Inflammatory macrophage treated with lipopolysaccharide for 1 hour (primary cell): Measurements from ENCODE around the gene SHH.
"Not testable (repeated sequence)": the region's sequence is repeated elsewhere in the genome, so short reads cannot be mapped to it uniquely, and the experiment has no call there.

Experiments
- DNase-seq, 2 donors: peaks; one replicate each; pipeline ENCODE4 v3.0.0-alpha.2; 2020 to 2022

Gene SHH

DNA sequence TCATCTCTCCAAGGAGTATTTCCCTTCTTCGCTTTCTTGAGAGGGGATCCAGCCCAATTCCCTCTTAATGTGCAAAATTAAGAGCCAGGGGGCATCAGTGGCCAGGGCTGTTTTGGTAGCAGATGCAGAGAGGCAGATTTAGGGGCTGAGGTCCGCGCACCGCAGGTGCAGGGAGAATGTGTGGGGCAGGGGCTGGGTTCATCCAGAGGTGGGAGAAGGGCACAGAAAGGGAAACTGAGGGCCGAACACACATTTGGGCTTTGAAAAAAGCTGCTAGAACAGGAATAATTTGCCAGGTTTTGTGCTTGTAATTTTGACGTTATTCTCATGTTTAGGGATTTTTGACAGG lies 6.5 kb upstream of the SHH start:
- DNase-seq: no peak

DNA sequence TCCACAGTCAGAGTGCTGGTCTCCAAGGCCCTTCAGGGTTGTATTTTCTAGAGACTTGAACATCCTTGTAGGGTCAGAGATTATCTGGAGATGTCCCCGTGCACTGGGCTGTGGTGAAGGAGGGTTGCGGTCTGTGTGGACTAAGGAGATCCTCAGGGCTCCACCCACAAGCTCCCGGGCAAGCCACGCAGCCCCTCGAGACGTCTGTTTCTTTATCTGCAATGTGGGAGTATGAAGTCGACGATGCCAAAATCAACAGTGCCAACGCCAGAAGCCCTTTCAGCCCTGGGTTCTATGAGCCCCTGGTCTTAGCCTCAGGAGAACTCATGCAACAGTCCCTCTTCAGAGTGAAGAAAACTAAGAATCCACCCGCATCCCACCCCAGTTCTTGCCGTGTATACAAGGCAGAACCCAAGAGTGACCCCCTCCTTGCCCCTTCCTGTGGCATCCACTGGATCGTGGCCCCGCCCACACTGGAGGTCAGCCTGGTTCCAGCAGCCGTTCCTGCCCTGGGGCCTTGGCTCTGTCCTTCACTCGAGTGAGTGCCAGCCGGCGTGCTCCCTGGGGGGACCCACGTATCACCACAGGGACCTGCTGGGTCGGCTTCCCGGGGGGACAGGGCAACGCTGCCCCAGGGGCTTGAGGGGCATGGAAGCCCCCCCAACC lies 6.0 kb upstream of the SHH start:
- no peak for DNase-seq

DNA sequence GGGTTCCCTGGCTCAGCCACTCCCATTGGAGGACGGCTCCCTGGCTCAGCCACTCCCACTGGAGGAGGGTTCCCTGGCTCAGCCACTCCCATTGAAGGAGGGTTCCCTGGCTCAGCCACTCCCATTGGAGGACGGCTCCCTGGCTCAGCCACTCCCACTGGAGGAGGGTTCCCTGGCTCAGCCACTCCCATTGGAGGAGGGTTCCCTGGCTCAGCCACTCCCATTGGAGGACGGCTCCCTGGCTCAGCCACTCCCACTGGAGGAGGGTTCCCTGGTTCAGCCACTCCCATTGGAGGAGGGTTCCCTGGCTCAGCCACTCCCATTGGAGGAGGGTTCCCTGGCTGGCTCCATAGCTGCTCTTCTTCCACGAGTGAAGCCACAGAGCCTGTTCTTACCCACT lies 5.3 kb upstream of the SHH start:
- not testable (repeated sequence) for DNase-seq

DNA sequence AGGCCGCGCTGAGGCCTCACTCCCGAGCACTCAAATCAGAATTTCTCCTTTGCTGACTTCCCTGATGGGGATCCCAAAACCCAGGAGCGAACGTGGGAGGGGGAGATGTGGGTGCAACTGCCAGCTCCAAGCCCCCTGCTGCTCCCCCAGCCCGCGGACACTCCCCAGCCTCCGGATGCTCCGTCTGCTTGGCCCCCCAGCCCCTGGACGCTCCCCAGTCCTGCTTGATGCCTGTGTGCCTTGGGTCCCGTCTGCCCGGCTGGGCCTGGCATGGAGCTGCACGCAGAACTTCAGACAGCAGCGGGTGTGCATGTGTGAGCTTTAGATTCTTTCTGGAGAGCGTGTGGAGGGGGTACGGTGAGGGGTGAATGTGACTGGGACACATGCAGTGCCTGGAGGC lies 4.7 kb upstream of the SHH start:
- DNase-seq: no peak

DNA sequence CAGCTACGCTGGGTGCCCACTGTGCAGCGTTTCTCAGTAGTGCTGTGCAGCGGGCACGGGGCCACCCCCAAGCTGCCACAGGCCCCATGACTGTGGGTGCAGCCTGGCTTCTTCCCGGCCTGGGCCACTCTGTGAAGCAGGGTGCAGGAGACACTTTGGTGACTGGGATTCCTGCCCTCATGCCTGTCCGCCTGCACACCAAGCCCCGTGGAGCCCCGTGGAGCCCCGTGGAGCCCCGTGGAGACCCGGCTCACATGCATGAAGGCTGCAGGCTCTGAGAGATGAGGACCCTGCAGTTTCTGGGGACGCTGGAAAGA lies 3.9 kb upstream of the SHH start:
- no peak for DNase-seq

DNA sequence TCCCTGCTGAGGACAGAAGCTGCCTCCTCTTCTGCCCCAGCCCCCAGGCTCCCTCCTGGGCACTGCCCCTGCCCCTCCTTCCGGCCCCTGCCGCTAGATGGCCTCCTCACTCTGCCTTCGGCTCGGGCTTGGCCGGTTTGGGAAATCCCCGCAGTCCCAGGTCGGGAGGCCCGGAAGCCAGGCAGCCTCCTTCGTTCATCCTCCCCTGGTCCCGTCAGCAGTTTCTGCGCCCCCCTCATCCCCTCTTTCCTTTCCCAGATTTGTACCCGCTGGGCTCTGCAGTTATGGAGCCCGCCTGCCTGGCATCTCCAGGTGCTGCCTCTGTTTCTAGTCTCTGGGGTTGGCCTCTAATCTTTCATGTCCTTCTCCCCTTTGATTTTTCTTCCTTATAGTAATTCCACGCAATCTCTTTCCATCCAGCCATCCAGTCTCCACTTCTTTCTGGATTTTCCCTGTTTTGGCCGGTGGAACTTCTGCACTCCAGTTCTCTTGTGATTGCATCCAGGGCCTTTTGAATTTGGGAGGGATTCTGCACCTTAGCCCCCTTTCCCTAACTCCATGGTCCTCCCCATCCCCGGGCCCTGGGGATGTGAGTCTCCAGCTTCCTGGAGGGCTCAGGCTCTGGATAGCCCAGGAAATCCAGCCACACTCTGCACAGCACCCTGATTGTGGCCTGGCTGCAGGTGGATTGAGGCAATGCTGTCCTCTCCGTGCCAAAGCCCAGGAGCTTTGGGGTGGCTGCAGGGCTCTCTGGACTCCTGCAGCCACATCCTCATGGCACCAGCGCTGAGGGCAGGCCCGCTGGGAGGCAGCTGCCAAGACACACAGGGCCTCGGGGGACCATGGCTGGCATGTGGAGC lies 3.3 kb upstream of the SHH start:
- peak in 1 of 2 donors; percentile 65 for DNase-seq

DNA sequence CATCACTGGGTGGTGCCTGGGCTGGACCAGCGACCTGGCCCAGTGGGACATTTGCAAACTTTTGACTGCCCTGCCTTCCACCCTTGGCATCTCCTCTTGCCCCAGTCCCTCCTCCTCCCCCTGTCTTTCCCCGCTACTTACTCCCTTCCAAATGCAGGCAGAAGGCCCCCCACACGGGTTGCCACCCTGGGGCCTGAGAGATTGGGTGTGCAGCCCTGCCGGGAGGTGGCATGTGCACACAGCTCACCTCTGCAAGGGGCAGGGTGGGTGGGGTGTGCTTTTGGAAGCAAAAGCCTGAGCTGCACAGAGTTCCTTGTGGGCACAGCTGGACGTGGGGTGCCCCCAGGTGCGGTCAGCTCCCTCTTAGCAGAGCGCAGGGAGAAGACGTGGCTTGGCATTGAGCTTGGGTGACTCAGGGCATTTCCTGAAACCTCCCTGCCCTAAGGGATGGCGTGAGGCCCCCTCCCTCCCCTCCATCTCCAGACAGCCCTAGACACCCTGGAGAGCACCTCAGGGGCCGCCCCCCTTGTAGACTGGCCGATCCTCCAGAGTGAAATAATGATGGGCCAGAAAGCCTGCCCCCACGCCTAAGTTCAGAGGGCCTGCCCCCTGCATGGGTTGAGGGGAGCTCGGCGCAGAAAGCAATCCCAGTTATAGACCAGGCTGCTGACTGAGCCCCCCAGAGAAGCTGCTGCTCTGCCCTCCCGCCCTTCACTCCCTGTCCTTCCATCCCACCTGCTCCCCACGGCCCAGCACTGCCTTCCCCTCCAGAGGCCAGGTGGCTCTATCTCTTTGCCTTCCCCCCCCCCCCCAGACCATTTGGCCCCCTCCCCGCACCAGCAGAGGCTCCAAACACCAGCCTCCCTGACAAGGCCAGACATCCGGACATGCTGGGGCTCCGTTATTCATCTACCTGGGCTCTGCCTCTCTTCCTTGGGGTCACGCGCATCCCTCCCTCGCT lies 2.3 kb upstream of the SHH start:
- no peak for DNase-seq

DNA sequence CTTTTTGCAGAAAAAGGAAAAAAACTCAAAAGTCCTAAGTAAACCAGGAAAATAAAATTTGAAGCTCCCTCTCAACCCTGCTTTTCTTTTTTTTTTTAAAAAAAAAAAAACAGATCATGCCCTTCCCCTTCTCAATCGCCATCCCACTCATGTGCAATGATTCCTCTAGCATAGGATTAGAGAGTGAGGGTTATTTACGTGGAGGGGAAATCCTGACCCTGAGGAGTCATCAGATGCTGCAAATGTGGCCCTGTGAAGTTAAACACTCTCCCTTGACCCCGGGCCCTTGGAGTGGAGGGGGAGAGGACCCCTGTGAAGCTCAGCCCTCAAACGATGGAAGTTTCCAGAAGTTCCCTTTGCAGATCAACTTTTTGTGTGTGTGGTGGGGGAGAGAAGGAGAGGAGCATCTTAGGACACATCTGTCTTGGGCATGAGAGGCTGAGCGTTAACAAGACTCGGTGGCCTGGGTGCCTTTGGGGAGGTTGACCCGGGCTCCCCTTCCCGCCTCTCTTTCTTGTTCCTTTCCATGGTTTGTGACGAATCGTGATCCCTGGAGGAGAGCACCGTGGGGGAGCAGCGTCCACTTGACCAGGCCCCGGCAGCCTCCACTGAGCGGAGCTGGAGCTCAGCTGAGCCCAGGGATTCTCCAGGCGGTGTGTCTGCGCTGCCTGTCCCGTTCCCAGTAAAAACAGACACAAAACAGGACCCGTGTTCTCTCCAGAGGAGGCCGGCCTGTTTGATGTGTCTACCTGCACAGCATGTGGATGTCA lies 1.5 kb upstream of the SHH start:
- DNase-seq: no peak

DNA sequence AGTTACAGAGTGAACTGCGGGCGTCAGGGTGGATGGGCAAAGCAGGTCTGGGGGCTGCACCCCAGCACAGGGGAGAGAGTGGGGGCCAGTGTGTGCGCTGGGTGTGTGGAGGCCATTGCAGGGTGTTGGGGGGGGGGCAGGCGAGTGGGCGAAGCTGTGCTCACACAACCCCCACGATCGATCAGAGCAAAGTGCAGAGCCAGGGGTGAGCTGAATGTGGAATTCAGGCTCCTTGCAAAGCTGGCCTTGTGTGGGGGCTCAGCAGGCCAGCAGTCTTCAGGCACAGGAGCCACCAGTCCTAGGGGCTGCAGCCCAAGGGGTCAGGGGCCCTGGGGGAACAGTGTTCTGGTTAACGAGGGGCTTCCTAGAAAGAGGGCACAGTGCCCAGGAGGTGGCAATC lies 862 bp upstream of the SHH start:
- DNase-seq: no peak

DNA sequence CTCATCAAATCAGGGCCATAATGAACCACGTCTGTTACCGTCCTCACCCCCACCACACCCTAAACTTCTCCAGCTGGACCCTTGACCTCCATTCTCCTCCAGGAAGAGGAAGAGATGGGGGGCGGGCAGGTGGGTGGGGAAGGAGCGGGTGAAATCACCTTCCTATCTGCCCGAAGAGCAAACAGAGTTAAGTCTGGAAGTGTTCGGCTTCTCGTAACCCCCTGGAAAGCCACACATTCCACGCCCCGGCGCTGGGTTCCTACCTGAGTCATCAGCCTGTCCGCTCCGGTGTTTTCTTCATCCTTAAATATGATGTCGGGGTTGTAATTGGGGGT lies 736 bp downstream of the SHH start:
- DNase-seq: no peak

DNA sequence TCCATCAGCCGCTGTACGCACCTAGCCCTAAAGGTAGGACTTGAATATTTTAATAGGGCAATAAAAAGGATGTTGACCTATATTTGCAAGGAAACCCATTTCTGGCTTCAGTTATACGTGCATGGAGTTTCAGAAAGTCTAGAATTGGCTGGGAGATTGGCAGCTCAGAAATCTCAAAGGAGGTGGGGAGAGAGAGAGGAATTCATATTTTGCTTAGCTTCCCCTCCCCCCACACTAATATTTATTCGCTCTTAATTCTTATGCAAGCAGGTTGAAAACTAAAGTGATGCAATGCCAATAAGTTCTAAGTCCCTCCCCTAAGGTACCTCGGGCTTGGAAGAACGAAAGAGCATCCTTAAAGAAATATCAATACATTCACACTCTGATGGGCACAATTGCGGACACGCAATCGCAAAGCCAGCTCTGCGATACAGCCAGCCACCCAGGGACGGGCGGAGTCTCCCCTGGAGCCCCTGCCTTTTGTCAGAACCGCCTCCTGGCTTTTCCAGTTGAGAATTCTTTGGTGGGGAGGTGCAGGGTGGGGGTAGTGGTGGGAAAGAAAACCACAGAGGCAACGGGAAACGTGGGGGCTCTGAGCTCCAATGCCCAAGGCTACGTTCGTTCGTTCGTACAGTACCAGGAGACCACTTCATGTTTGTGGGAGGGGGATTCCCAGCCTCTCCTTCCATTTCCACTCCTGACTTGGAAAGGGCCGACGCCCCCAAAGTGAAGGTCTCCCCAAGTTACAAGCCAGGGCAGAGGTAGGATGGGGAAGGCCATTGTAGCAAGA lies 1.3 kb downstream of the SHH start:
- DNase-seq: no peak

DNA sequence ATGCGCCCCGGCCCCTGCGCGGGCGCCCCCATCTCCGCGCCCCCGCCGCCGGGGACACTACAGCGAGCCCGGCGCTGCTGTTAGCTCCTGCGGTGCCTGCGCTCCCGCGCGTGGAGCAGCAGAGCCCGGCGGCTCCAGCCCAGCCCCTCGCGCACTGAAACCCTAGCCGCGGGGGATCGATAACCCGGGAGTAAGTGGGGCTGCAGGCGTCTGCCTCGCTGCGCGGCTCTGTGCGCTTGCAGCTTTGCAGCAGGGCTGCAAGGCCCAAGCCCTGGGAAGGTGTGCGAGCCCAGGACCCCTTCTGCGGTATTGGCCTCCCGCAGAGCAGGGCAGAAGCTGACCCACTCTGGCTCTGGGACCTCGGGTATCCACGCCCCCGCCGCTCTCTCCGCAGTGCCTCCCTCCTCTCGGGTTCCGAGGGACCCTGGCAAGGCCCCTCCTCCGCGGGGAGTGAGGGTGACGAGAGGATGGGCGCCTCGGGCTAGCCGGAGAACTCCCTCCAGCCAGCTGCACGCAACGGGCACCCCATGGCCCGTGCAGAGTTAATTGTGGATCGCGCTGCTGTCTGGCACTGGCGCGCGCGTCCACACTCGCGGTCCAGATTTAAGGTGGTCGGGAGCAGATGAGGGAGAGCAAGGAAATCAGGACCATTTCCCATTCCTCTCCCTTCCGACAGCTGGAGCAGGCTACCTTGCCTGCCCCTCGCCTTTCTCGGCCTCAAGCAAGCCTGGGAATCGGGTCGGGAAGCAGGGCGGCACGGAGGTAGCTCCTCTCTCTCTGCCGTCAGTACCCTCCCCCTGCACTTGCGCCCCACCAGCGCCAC lies 2.1 kb downstream of the SHH start:
- DNase-seq: no peak

DNA sequence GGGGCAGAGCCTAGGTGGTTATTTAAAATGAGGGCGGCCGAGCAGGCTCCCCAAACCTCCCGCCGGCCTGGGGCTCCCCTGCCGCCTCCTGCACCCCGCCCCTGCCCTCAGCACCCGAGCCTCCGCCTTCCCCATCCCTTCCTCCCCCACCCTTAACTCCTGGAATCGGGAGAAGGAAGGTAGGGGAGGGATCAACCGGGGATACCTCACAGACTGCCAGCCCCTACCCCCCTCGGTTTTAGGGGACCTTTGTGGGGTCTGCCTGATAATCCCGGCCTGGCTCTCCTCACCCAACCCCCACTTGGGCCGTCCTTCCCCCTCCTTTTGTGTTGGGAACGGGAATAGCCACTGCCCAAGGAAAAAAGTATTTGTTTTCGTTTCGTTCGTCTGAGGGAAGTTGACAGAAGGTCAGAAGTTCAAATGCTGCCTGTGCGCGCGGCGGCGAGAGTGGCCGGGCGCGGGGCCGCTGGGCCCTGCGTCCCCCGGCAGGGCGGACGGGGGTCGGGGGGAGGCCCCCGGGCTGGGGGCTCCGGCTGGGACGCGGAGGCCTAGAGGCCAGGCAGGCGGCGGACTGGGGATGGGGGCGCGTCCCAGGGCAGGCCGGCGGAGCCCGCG lies 2.8 kb downstream of the SHH start:
- no peak for DNase-seq

DNA sequence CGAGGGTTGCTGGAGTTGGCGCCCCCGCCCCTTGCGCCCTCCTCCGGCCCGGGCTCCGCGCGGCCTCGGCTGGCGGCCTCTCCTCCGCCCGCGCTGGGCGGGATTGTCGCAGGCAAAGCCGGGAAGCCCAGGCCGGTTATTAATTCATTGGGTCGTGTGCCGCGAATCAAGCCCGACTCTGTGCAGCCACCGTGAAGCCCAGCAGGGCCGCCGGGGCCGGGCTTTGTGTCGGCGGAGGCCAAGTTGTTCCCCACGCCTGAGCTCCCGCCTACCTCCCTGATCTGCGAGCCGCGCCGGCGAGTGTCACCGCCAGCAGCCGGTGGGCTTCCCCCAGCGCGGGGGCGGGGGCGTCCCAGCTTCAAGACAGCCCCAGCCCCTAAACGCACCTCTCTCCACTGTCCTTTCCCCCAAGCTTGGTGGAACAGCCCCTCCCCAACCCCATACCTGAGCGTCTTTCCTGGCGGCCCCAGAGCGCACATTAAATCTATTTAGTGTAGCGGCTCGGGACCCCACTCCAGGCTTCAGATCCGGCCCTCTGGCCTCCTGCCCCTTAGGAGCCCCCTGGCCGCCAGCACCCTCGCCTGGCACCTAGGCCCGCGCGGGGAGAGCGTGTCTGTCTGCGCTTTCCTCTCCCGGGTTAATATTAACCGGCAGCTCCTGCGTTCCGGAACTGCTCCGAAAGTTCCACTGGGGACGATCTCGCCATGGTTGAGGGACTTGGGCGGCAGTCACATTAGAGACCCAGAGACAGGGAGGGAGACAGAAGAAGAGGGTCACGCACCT lies 3.5 kb downstream of the SHH start:
- no peak for DNase-seq

DNA sequence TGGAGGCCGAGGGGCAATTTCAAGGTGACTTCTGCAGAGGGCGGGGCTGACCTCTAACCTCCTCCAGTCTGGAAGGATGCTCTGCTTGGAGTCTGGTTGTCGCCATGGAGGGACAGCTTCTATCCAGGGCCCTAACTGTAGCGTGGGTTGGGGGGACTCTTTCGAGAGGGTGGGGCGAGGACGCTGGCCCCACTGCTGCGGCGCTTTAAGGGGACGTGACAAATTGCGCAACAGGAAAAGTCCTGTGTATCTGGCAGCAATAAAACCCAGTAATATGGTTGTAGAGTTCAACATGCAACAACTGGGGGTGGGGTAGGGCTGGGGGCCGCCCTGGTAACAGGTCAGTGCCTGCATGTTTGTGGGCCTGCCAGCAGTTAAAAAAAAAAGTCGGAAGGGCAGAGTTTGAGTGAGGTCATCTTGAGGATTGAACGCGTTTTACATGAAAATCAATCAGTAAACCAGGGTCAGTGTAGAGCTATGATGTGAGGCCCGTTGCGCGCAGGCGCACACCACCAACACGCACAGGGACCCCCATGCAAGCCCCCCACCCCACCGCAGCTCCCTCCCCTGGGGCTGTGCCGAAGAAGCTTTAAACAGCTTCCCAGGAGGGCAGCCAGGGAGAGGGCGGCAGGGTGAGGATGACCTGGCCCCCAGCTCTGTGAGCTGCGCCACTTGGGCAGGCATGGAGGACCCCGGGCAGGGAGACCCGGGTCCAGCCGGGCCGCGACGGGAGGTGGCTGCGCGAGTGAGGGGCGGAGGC lies 4.3 kb downstream of the SHH start:
- DNase-seq: no peak

DNA sequence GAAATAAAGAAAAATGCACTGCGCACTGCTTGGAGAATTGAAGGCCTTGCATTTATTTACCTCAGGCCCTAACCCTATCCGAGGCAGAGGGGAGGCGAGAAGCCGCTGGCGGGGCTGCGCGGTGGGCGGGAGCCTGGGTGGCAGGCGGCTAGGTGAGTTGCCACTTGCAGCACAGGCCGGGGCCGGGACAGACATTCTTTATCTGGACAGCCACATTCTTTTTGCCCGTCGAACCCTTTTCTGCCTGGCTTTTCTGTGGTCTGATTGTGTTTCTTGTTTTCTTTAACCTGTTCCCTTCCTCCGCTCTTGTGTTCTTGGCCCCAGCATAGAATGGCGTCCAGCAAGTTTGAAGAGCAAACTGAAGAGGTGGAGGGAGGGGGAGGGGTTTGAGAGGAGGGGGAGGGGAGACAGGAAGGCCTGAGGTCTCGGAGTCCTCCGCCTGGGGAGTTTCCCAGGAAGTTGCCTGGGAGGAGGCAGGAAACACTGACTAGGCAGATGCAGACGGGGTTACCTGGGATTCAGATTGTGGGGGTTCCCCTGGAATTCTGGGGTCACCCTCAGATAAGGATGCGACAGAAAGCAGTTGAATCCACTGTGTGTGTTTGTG lies 5.1 kb downstream of the SHH start:
- no peak for DNase-seq

DNA sequence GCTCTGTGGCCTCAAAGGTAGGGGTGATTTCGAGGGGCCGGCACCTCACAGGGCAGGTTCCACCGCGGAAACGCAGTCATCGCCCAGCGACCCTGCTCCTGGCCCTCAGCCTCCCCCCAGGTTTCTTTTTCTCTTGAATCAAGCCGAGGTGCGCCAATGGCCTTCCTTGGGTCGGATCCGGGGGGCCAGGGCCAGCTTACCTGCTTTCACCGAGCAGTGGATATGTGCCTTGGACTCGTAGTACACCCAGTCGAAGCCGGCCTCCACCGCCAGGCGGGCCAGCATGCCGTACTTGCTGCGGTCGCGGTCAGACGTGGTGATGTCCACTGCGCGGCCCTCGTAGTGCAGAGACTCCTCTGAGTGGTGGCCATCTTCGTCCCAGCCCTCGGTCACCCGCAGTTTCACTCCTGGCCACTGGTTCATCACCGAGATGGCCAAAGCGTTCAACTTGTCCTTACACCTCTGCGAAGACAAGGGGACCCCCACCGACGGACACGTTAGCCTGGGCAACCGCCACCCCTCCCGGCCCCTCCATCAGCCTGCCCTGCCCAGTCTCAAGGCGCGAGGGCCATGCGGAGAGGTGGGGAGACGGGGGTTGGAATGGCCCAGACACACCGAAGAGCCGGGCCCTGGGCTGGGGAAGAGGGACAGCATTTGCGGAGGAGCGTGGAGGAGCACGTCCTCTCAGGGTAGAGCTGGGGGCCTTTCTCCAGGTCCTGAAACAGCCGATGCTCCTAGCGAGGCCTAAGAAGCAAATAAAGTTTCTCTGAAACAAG lies 6.0 kb downstream of the SHH start:
- DNase-seq: no peak

DNA sequence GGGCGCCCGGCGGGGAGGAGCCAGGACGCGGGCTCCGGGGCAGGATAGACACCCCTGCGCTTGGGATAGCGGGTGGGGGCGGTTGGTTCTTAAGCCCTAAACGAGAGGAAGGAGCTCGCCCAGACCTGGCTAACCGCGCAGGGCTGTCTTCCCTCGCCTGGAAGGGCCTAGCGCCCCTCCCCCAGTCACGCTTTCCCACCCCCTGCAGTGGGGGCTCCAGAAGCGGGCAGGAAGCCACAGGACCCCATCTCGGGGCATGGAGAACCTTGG lies 6.5 kb downstream of the SHH start:
- DNase-seq: no peak
